GM12864 (cell line): ENCODE results near the gene NRM.
"Not testable (repeated sequence)": the region's sequence is repeated elsewhere in the genome, so short reads cannot be mapped to it uniquely, and the experiment has no call there.

Experiments
- DNase-seq: peaks from one replicate; pipeline ENCODE4 v3.0.0-alpha.2; 2011; ENCODE audit warnings: low read depth
- H3K4me3 ChIP-seq: 2 replicates; pipeline ENCODE4 v1.5.1; 2011; ENCODE audit warnings: mild to moderate bottlenecking, low read depth, low read length, control low read depth
- CTCF ChIP-seq: IDR thresholded peaks from 2 replicates; pipeline ENCODE4 v1.5.1; 2011; ENCODE audit warnings: low read depth, mild to moderate bottlenecking, moderate library complexity, low read length, control low read depth, inconsistent platforms; ENCODE audit errors: missing control alignments

The NRM gene

GRCh38 chr6:30722280-30723112 lies 31.7 kb upstream of the NRM start:
- H3K4me3 ChIP-seq: peak overlapping the region; percentile 97
- peak; percentile 89 for TF ChIP-seq CTCF
- no peak for DNase-seq

- peak overlapping the region; percentile 97 for H3K4me3 ChIP-seq
- DNase-seq: not testable (repeated sequence)
Observed at GRCh38 chr6:30722025-30722279, 31.2 kb upstream of the NRM start.

GRCh38 chr6:30721198-30722024 lies 30.6 kb upstream of the NRM start:
- TF ChIP-seq CTCF: peak; percentile 45
- DNase-seq: peak; percentile 67
- peak overlapping the region; percentile 97 for H3K4me3 ChIP-seq

GRCh38 chr6:30720738-30721197 lies 30.0 kb upstream of the NRM start:
- H3K4me3 ChIP-seq: peak overlapping the region; percentile 81
- TF ChIP-seq CTCF: no peak
- no peak for DNase-seq

- TF ChIP-seq CTCF: peak; percentile 9
- DNase-seq: peak; percentile 95
- peak within 1 kb of the TSS; percentile 81 for H3K4me3 ChIP-seq
Observed at GRCh38 chr6:30719791-30720737, 29.3 kb upstream of the NRM start, which contains the start of gene TUBB. TSS of gene TUBB (plus strand) at chr6:30720352. CDS start at chr6:30720507, 155 bp downstream.

- H3K4me3 ChIP-seq: peak overlapping the region; percentile 81
- no peak for TF ChIP-seq CTCF
- DNase-seq: no peak
Observed at GRCh38 chr6:30719356-30719755, 28.6 kb upstream of the NRM start.

- not testable (repeated sequence) for DNase-seq
- H3K4me3 ChIP-seq: peak overlapping the region; percentile 81
Observed at GRCh38 chr6:30717845-30718720, 27.3 kb upstream of the NRM start.
